LNCaP clone FGC (cell line): ENCODE results near the gene PLAC9.
"Not testable (repeated sequence)": the region's sequence is repeated elsewhere in the genome, so short reads cannot be mapped to it uniquely, and the experiment has no call there.

Source experiments
- DNase-seq: peaks from one replicate; pipeline ENCODE4 v3.0.0-alpha.2; 2011; ENCODE audit warnings: low read depth
- H3K4me3 ChIP-seq: 2 replicates; pipeline ENCODE4 v1.5.1; 2011; ENCODE audit warnings: mild to moderate bottlenecking, low read depth, low read length, control low read depth
- CTCF ChIP-seq: IDR thresholded peaks from 2 replicates; pipeline ENCODE4 v1.5.1; 2012; ENCODE audit warnings: mild to moderate bottlenecking; ENCODE audit not compliant: control insufficient read depth, insufficient read depth; ENCODE audit errors: extremely low read depth

The PLAC9 gene

GRCh38 chr10:80132299-80133139, at the start of gene PLAC9:
Gene PLAC9, plus strand, starts transcription at chr10:80132730. Its CDS starts 33 bp downstream, at chr10:80132763.
- TF ChIP-seq CTCF = no peak

GRCh38 chr10:80090121-80090520, 42.4 kb upstream of the PLAC9 start:
- H3K4me3 ChIP-seq = no peak overlapping the region
- no peak for DNase-seq
- TF ChIP-seq CTCF = no peak

More at GRCh38 chr10:80132299-80133139, at the start of gene PLAC9:
- H3K4me3 ChIP-seq = no peak within 1 kb of the TSS
- DNase-seq = no peak

GRCh38 chr10:80094231-80094630, 38.3 kb upstream of the PLAC9 start:
- DNase-seq = no peak
- H3K4me3 ChIP-seq = no peak overlapping the region
- no peak for TF ChIP-seq CTCF

GRCh38 chr10:80098272-80098671, 34.3 kb upstream of the PLAC9 start:
- not testable (repeated sequence) for H3K4me3 ChIP-seq

GRCh38 chr10:80099295-80099694, 33.2 kb upstream of the PLAC9 start:
- DNase-seq, H3K4me3 ChIP-seq: not testable (repeated sequence)

More at GRCh38 chr10:80098272-80098671, 34.3 kb upstream of the PLAC9 start:
- DNase-seq = not testable (repeated sequence)

- no peak for TF ChIP-seq CTCF
- H3K4me3 ChIP-seq = no peak overlapping the region
- no peak for DNase-seq
These were observed 32.4 kb upstream of the PLAC9 start for GRCh38 chr10:80100116-80100515.

- no peak for TF ChIP-seq CTCF
- H3K4me3 ChIP-seq = no peak overlapping the region
- peak; percentile 31 for DNase-seq
These were observed 31.5 kb upstream of the PLAC9 start for GRCh38 chr10:80100861-80101695.
